Measurements from ENCODE around the gene MMP20. TPM values are rescaled to one million over a fixed set of nuclear protein-coding genes. Genes with fewer than 3 reads are reported as not detected.

The MMP20 gene
- polyA plus RNA-seq, 3 donors, result not detected

- Mint-ChIP-seq H3K27ac (no peak overlapping the region), H3K4me1 (peaks cover 6% of the 10 kb centered on the region), H3K36me3 (no peaks in the 10 kb centered on the region), H3K4me3 (no peak overlapping the region), H3K27me3 (ENCODE audit: low read depth in 3 of 3) (peaks cover 0 to 2% (median 0%) of the 10 kb centered on the region in 3 donors), H3K9me3 (peaks cover 0 to 2% (median 0%) of the 10 kb centered on the region in 7 donors)
- Histone ChIP-seq H3K27ac (ENCODE audit: low read depth in 1 of 2, low read length in 2 of 2) (no peak overlapping the region), H3K79me2 (ENCODE audit: insufficient read depth, low read length) (no peaks in the 10 kb centered on the region), H3K4me3 (replicated peaks in 1 of 3; ENCODE audit: low read depth in 2 of 3, low read length in 3 of 3) (no peak overlapping the region), H3K9ac (ENCODE audit: insufficient read depth, low read length, poor library complexity, severe bottlenecking) (no peak overlapping the region), H4K20me1 (ENCODE audit: insufficient read depth, low read length) (no peaks in the 10 kb centered on the region), H3K9me3 (replicated peaks in 1 of 2; ENCODE audit: control insufficient read depth in 1 of 2, insufficient read depth in 1 of 2, low read length in 2 of 2) (no peaks in the 10 kb centered on the region), H3K4me1 (ENCODE audit: control insufficient read depth in 1 of 2, insufficient read depth in 2 of 2, low read length in 2 of 2) (no peaks in the 10 kb centered on the region), H3K4me2 (replicated peaks; ENCODE audit: extremely low read depth, low read length, poor library complexity, severe bottlenecking) (no peak overlapping the region), H2AFZ (ENCODE audit: insufficient read depth, low read depth, low read length, poor library complexity, severe bottlenecking) (no peak overlapping the region), H3K27me3 (ENCODE audit: control insufficient read depth in 2 of 2, insufficient read depth in 2 of 2, low read length in 2 of 2) (no peaks in the 10 kb centered on the region), H3K36me3 (replicated peaks in 1 of 2; ENCODE audit: control insufficient read depth in 1 of 2, insufficient read depth in 2 of 2, low read length in 2 of 2) (no peaks in the 10 kb centered on the region)
- intact Hi-C loops (cut with micrococcal nuclease), result no loop called here
- DNase-seq, result no peak
- TF ChIP-seq CTCF (IDR thresholded peaks at IDR 0.05), result no peak
- 95% methylated on average over 3 of the region's 6 CpGs for WGBS (ENCODE audit: insufficient coverage)
Observed at GRCh38 chr11:102596578-102596977, 28.6 kb downstream of the MMP20 start.

- Mint-ChIP-seq H3K4me3 (no peak overlapping the region), H3K27me3 (ENCODE audit: low read depth in 3 of 3) (peaks cover 0 to 2% (median 0%) of the 10 kb centered on the region in 3 donors), H3K9me3 (no peaks in the 10 kb centered on the region), H3K36me3 (no peaks in the 10 kb centered on the region), H3K27ac (no peak overlapping the region), H3K4me1 (peaks cover 16% of the 10 kb centered on the region)
- Histone ChIP-seq H3K9ac (ENCODE audit: insufficient read depth, low read length, poor library complexity, severe bottlenecking) (no peak overlapping the region), H3K4me2 (replicated peaks; ENCODE audit: extremely low read depth, low read length, poor library complexity, severe bottlenecking) (no peak overlapping the region), H4K20me1 (ENCODE audit: insufficient read depth, low read length) (no peaks in the 10 kb centered on the region), H3K79me2 (ENCODE audit: insufficient read depth, low read length) (no peaks in the 10 kb centered on the region), H3K4me3 (replicated peaks in 1 of 3; ENCODE audit: low read depth in 2 of 3, low read length in 3 of 3) (no peak overlapping the region), H3K36me3 (replicated peaks in 1 of 2; ENCODE audit: control insufficient read depth in 1 of 2, insufficient read depth in 2 of 2, low read length in 2 of 2) (no peaks in the 10 kb centered on the region), H3K9me3 (replicated peaks in 1 of 2; ENCODE audit: control insufficient read depth in 1 of 2, insufficient read depth in 1 of 2, low read length in 2 of 2) (no peaks in the 10 kb centered on the region), H3K27me3 (ENCODE audit: control insufficient read depth in 2 of 2, insufficient read depth in 2 of 2, low read length in 2 of 2) (no peaks in the 10 kb centered on the region), H3K27ac (ENCODE audit: low read depth in 1 of 2, low read length in 2 of 2) (no peak overlapping the region), H2AFZ (ENCODE audit: insufficient read depth, low read depth, low read length, poor library complexity, severe bottlenecking) (no peak overlapping the region), H3K4me1 (ENCODE audit: control insufficient read depth in 1 of 2, insufficient read depth in 2 of 2, low read length in 2 of 2) (peaks cover 0 to 6% of the 10 kb centered on the region in 2 donors)
- no peak for DNase-seq
- TF ChIP-seq CTCF (IDR thresholded peaks at IDR 0.05), result peak; percentile 61
- no CpG with 5 or more reads among the region's 11 CpGs for WGBS (ENCODE audit: insufficient coverage)
- intact Hi-C loops (cut with micrococcal nuclease), result no loop called here
Observed at GRCh38 chr11:102592634-102593581, 32.2 kb downstream of the MMP20 start.

Measured in CD14-positive monocyte (primary cell).